ENCODE data around the gene COL9A3.
"Not testable (repeated sequence)": the region's sequence is repeated elsewhere in the genome, so short reads cannot be mapped to it uniquely, and the experiment has no call there.

Gene COL9A3

GRCh38 chr20:62873681-62874031 lies 56.8 kb downstream of the COL9A3 start:
- not testable (repeated sequence) for H3K4me3 ChIP-seq (ENCODE audit: low read depth, low read length); H3K9me3 ChIP-seq (ENCODE audit: control insufficient read depth, insufficient read depth, low read length); H3K9ac ChIP-seq (ENCODE audit: low read depth, low read length); H3K27ac ChIP-seq (ENCODE audit: low read depth, low read length); H3K27me3 ChIP-seq (ENCODE audit: control insufficient read depth, insufficient read depth, low read length); H3K36me3 ChIP-seq (ENCODE audit: control insufficient read depth, insufficient read depth, low read length); H3K4me1 ChIP-seq (ENCODE audit: control insufficient read depth, insufficient read depth, low read length)

GRCh38 chr20:62874964-62875344 lies 58.1 kb downstream of the COL9A3 start:
- H3K4me3 ChIP-seq (ENCODE audit: low read depth, low read length): no peak overlapping the region

GRCh38 chr20:62875419-62876361 lies 58.8 kb downstream of the COL9A3 start:
- no peak overlapping the region for H3K4me3 ChIP-seq (ENCODE audit: low read depth, low read length)
- H3K27me3 ChIP-seq (ENCODE audit: control insufficient read depth, insufficient read depth, low read length): no peaks in the 10 kb centered on the region
- H3K9me3 ChIP-seq (ENCODE audit: control insufficient read depth, insufficient read depth, low read length): no peaks in the 10 kb centered on the region
- peak overlapping the region; percentile 80 for H3K27ac ChIP-seq (ENCODE audit: low read depth, low read length)
- H3K36me3 ChIP-seq (ENCODE audit: control insufficient read depth, insufficient read depth, low read length): no peaks in the 10 kb centered on the region
- H3K9ac ChIP-seq (ENCODE audit: low read depth, low read length): no peak overlapping the region
- H3K4me1 ChIP-seq (ENCODE audit: control insufficient read depth, insufficient read depth, low read length): peaks cover 16% of the 10 kb centered on the region

More at GRCh38 chr20:62874964-62875344, 58.1 kb downstream of the COL9A3 start:
- H3K9ac ChIP-seq (ENCODE audit: low read depth, low read length): no peak overlapping the region
- H3K27me3 ChIP-seq (ENCODE audit: control insufficient read depth, insufficient read depth, low read length): no peaks in the 10 kb centered on the region
- H3K9me3 ChIP-seq (ENCODE audit: control insufficient read depth, insufficient read depth, low read length): no peaks in the 10 kb centered on the region
- no peaks in the 10 kb centered on the region for H3K36me3 ChIP-seq (ENCODE audit: control insufficient read depth, insufficient read depth, low read length)
- H3K27ac ChIP-seq (ENCODE audit: low read depth, low read length): no peak overlapping the region
- H3K4me1 ChIP-seq (ENCODE audit: control insufficient read depth, insufficient read depth, low read length): peaks cover 16% of the 10 kb centered on the region

GRCh38 chr20:62876501-62876901 lies 59.7 kb downstream of the COL9A3 start:
- no peak overlapping the region for H3K9ac ChIP-seq (ENCODE audit: low read depth, low read length)
- no peaks in the 10 kb centered on the region for H3K27me3 ChIP-seq (ENCODE audit: control insufficient read depth, insufficient read depth, low read length)
- no peak overlapping the region for H3K27ac ChIP-seq (ENCODE audit: low read depth, low read length)
- H3K4me1 ChIP-seq (ENCODE audit: control insufficient read depth, insufficient read depth, low read length): peaks cover 16% of the 10 kb centered on the region
- no peaks in the 10 kb centered on the region for H3K9me3 ChIP-seq (ENCODE audit: control insufficient read depth, insufficient read depth, low read length)
- H3K36me3 ChIP-seq (ENCODE audit: control insufficient read depth, insufficient read depth, low read length): no peaks in the 10 kb centered on the region
- no peak overlapping the region for H3K4me3 ChIP-seq (ENCODE audit: low read depth, low read length)

- H3K9ac ChIP-seq (ENCODE audit: low read depth, low read length): no peak overlapping the region
- H3K27me3 ChIP-seq (ENCODE audit: control insufficient read depth, insufficient read depth, low read length): no peaks in the 10 kb centered on the region
- no peak overlapping the region for H3K27ac ChIP-seq (ENCODE audit: low read depth, low read length)
- no peaks in the 10 kb centered on the region for H3K9me3 ChIP-seq (ENCODE audit: control insufficient read depth, insufficient read depth, low read length)
- peaks cover 16% of the 10 kb centered on the region for H3K4me1 ChIP-seq (ENCODE audit: control insufficient read depth, insufficient read depth, low read length)
- no peaks in the 10 kb centered on the region; the same call in 1 of the 2 replicates for H3K36me3 ChIP-seq (ENCODE audit: control insufficient read depth, insufficient read depth, low read length)
- H3K4me3 ChIP-seq (ENCODE audit: low read depth, low read length): no peak overlapping the region
Measured at GRCh38 chr20:62876902-62877816, 60.3 kb downstream of the COL9A3 start.

- Histone ChIP-seq H3K27me3 (ENCODE audit: control insufficient read depth, insufficient read depth, low read length) (no peaks in the 10 kb centered on the region), H3K27ac (ENCODE audit: low read depth, low read length) (no peak overlapping the region), H3K4me1 (ENCODE audit: control insufficient read depth, insufficient read depth, low read length) (peaks cover 16% of the 10 kb centered on the region), H3K4me3 (ENCODE audit: low read depth, low read length) (peak overlapping the region; percentile 11; the same call in 1 of the 2 replicates), H3K9me3 (ENCODE audit: control insufficient read depth, insufficient read depth, low read length) (no peaks in the 10 kb centered on the region), H3K36me3 (ENCODE audit: control insufficient read depth, insufficient read depth, low read length) (peaks cover 3% of the 10 kb centered on the region; the same call in 1 of the 2 replicates), H3K9ac (ENCODE audit: low read depth, low read length) (no peak overlapping the region)
Measured at GRCh38 chr20:62878244-62879038, 61.6 kb downstream of the COL9A3 start.

GRCh38 chr20:62879275-62880146 lies 62.7 kb downstream of the COL9A3 start:
- Histone ChIP-seq H3K27ac (ENCODE audit: low read depth, low read length) (no peak overlapping the region), H3K27me3 (ENCODE audit: control insufficient read depth, insufficient read depth, low read length) (no peaks in the 10 kb centered on the region), H3K4me1 (ENCODE audit: control insufficient read depth, insufficient read depth, low read length) (peaks cover 22% of the 10 kb centered on the region), H3K9ac (ENCODE audit: low read depth, low read length) (no peak overlapping the region), H3K36me3 (ENCODE audit: control insufficient read depth, insufficient read depth, low read length) (peaks cover 3% of the 10 kb centered on the region; the same call in 1 of the 2 replicates), H3K9me3 (ENCODE audit: control insufficient read depth, insufficient read depth, low read length) (no peaks in the 10 kb centered on the region), H3K4me3 (ENCODE audit: low read depth, low read length) (peak overlapping the region; percentile 11; the same call in 1 of the 2 replicates)

GRCh38 chr20:62880147-62880934 lies 63.5 kb downstream of the COL9A3 start:
- Histone ChIP-seq H3K27ac (ENCODE audit: low read depth, low read length) (no peak overlapping the region), H3K4me3 (ENCODE audit: low read depth, low read length) (no peak overlapping the region), H3K9ac (ENCODE audit: low read depth, low read length) (no peak overlapping the region), H3K9me3 (ENCODE audit: control insufficient read depth, insufficient read depth, low read length) (no peaks in the 10 kb centered on the region), H3K27me3 (ENCODE audit: control insufficient read depth, insufficient read depth, low read length) (no peaks in the 10 kb centered on the region), H3K36me3 (ENCODE audit: control insufficient read depth, insufficient read depth, low read length) (peaks cover 3% of the 10 kb centered on the region; the same call in 1 of the 2 replicates), H3K4me1 (ENCODE audit: control insufficient read depth, insufficient read depth, low read length) (peaks cover 30% of the 10 kb centered on the region)

- Histone ChIP-seq H3K27ac (ENCODE audit: low read depth, low read length) (no peak overlapping the region), H3K27me3 (ENCODE audit: control insufficient read depth, insufficient read depth, low read length) (no peaks in the 10 kb centered on the region), H3K4me1 (ENCODE audit: control insufficient read depth, insufficient read depth, low read length) (peaks cover 33% of the 10 kb centered on the region), H3K9me3 (ENCODE audit: control insufficient read depth, insufficient read depth, low read length) (no peaks in the 10 kb centered on the region), H3K9ac (ENCODE audit: low read depth, low read length) (no peak overlapping the region), H3K36me3 (ENCODE audit: control insufficient read depth, insufficient read depth, low read length) (peaks cover 6% of the 10 kb centered on the region), H3K4me3 (ENCODE audit: low read depth, low read length) (no peak overlapping the region)
Measured at GRCh38 chr20:62880935-62881661, 64.2 kb downstream of the COL9A3 start.
